ENCODE measurements around the gene RAN. TPM values are rescaled to one million over a fixed set of nuclear protein-coding genes. Genes with fewer than 3 reads are reported as not detected.
A peak's percentile ranks its signal among the peaks of the same experiment; 100 is the strongest.

RAN gene
- total RNA-seq, 2 donors from 2014 or later: 1,100 to 1,397 TPM

GRCh38 chr12:130911193-130911592, 39.3 kb downstream of the RAN start:
- DNase-seq (no peak), ATAC-seq (replicated peaks in 1 of 2) (no peak)
- H3K27ac Mint-ChIP-seq: peak overlapping the region; percentile 61
- H3K36me3 Mint-ChIP-seq (ENCODE audit: insufficient read depth in 2 of 2): peaks cover 9 to 10% of the 10 kb centered on the region in 2 donors
- H3K4me3 Mint-ChIP-seq: no peak overlapping the region
- no peaks in the 10 kb centered on the region for H3K4me1 Mint-ChIP-seq (ENCODE audit: low read depth)
- peaks cover 8% of the 10 kb centered on the region in 2 donors for H3K9me3 Mint-ChIP-seq
- peaks cover 19% of the 10 kb centered on the region for H3K27me3 Mint-ChIP-seq (ENCODE audit: low read depth)

- Mint-ChIP-seq H3K9me3 (peaks cover 8% of the 10 kb centered on the region in 2 donors), H3K4me1 (ENCODE audit: low read depth) (no peaks in the 10 kb centered on the region), H3K36me3 (ENCODE audit: insufficient read depth in 2 of 2) (peaks cover 9 to 10% of the 10 kb centered on the region in 2 donors), H3K27me3 (ENCODE audit: low read depth) (peaks cover 26% of the 10 kb centered on the region), H3K4me3 (no peak overlapping the region), H3K27ac (no peak overlapping the region)
- no peak for DNase-seq
- ATAC-seq (replicated peaks in 1 of 2): no peak
Measured at GRCh38 chr12:130911933-130912332, 40.1 kb downstream of the RAN start.

- H3K9me3 Mint-ChIP-seq: peaks cover 2 to 4% of the 10 kb centered on the region in 2 donors
- no peaks in the 10 kb centered on the region for H3K4me1 Mint-ChIP-seq (ENCODE audit: low read depth)
- DNase-seq (peak; percentile 19 to 35), ATAC-seq (replicated peaks in 1 of 2) (peak; percentile 43 to 58)
- peaks cover 60% of the 10 kb centered on the region for H3K27me3 Mint-ChIP-seq (ENCODE audit: low read depth)
- H3K4me3 Mint-ChIP-seq: no peak overlapping the region
- no peak overlapping the region for H3K27ac Mint-ChIP-seq
- H3K36me3 Mint-ChIP-seq (ENCODE audit: insufficient read depth in 2 of 2): peaks cover 0 to 3% of the 10 kb centered on the region in 2 donors
Measured at GRCh38 chr12:130916241-130916911, 44.5 kb downstream of the RAN start.

- Mint-ChIP-seq H3K4me1 (ENCODE audit: low read depth) (no peaks in the 10 kb centered on the region), H3K9me3 (no peaks in the 10 kb centered on the region), H3K27ac (no peak overlapping the region), H3K4me3 (no peak overlapping the region), H3K27me3 (ENCODE audit: low read depth) (peaks cover 67% of the 10 kb centered on the region), H3K36me3 (ENCODE audit: insufficient read depth in 2 of 2) (no peaks in the 10 kb centered on the region)
- DNase-seq: no peak
- no peak for ATAC-seq (replicated peaks in 1 of 2)
Measured at GRCh38 chr12:130917607-130918006, 45.7 kb downstream of the RAN start.

GRCh38 chr12:130919086-130919485, 47.2 kb downstream of the RAN start:
- Mint-ChIP-seq H3K4me3 (no peak overlapping the region), H3K27me3 (ENCODE audit: low read depth) (peaks cover 67% of the 10 kb centered on the region), H3K9me3 (no peaks in the 10 kb centered on the region), H3K36me3 (ENCODE audit: insufficient read depth in 2 of 2) (no peaks in the 10 kb centered on the region), H3K27ac (no peak overlapping the region), H3K4me1 (ENCODE audit: low read depth) (no peaks in the 10 kb centered on the region)
- DNase-seq (no peak), ATAC-seq (replicated peaks in 1 of 2) (no peak)

GRCh38 chr12:130920119-130920703, 48.3 kb downstream of the RAN start:
- ATAC-seq (replicated peaks in 1 of 2): no peak
- no peak for DNase-seq
- Mint-ChIP-seq H3K27ac (no peak overlapping the region), H3K4me3 (no peak overlapping the region), H3K4me1 (ENCODE audit: low read depth) (no peaks in the 10 kb centered on the region), H3K36me3 (ENCODE audit: insufficient read depth in 2 of 2) (no peaks in the 10 kb centered on the region), H3K9me3 (no peaks in the 10 kb centered on the region), H3K27me3 (ENCODE audit: low read depth) (peaks cover 61% of the 10 kb centered on the region)

- H3K4me1 Mint-ChIP-seq (ENCODE audit: low read depth): no peaks in the 10 kb centered on the region
- H3K36me3 Mint-ChIP-seq (ENCODE audit: insufficient read depth in 2 of 2): no peaks in the 10 kb centered on the region
- ATAC-seq (replicated peaks in 1 of 2): no peak
- H3K9me3 Mint-ChIP-seq: no peaks in the 10 kb centered on the region
- H3K27ac Mint-ChIP-seq: no peak overlapping the region
- H3K4me3 Mint-ChIP-seq: no peak overlapping the region
- peaks cover 64% of the 10 kb centered on the region for H3K27me3 Mint-ChIP-seq (ENCODE audit: low read depth)
- DNase-seq: no peak
Measured at GRCh38 chr12:130920723-130921381, 49.0 kb downstream of the RAN start.

- H3K27me3 Mint-ChIP-seq (ENCODE audit: low read depth): peaks cover 62% of the 10 kb centered on the region
- H3K36me3 Mint-ChIP-seq (ENCODE audit: insufficient read depth in 2 of 2): no peaks in the 10 kb centered on the region
- H3K4me1 Mint-ChIP-seq (ENCODE audit: low read depth): no peaks in the 10 kb centered on the region
- DNase-seq (no peak), ATAC-seq (replicated peaks in 1 of 2) (no peak)
- H3K9me3 Mint-ChIP-seq: no peaks in the 10 kb centered on the region
- no peak overlapping the region for H3K27ac Mint-ChIP-seq
- no peak overlapping the region for H3K4me3 Mint-ChIP-seq
Measured at GRCh38 chr12:130922511-130922953, 50.7 kb downstream of the RAN start.

GRCh38 chr12:130924966-130925665, 53.2 kb downstream of the RAN start:
- DNase-seq: no peak
- ATAC-seq (replicated peaks in 1 of 2): no peak
- Mint-ChIP-seq H3K9me3 (no peaks in the 10 kb centered on the region), H3K36me3 (ENCODE audit: insufficient read depth in 2 of 2) (no peaks in the 10 kb centered on the region), H3K4me1 (ENCODE audit: low read depth) (no peaks in the 10 kb centered on the region), H3K27me3 (ENCODE audit: low read depth) (peaks cover 57% of the 10 kb centered on the region), H3K4me3 (no peak overlapping the region), H3K27ac (no peak overlapping the region)

GRCh38 chr12:130925666-130926015, 53.8 kb downstream of the RAN start:
- no peak overlapping the region for H3K4me3 Mint-ChIP-seq
- H3K4me1 Mint-ChIP-seq (ENCODE audit: low read depth): no peaks in the 10 kb centered on the region
- no peak overlapping the region for H3K27ac Mint-ChIP-seq
- DNase-seq (no peak), ATAC-seq (replicated peaks in 1 of 2) (no peak)
- peaks cover 52% of the 10 kb centered on the region for H3K27me3 Mint-ChIP-seq (ENCODE audit: low read depth)
- H3K9me3 Mint-ChIP-seq: no peaks in the 10 kb centered on the region
- H3K36me3 Mint-ChIP-seq (ENCODE audit: insufficient read depth in 2 of 2): no peaks in the 10 kb centered on the region

Other genes starting within 250 kb of the RAN start
- gene RIMBP2, start 155.8 kb upstream of the RAN start, total RNA-seq: under 1 TPM in 1 of 2 donors, not detected in 1; 0.14 TPM
- gene STX2, start 32.8 kb upstream of the RAN start, total RNA-seq: 10 to 100 TPM; 11.9 to 13.2 TPM
- 1 to 10 TPM; 2.0 to 2.5 TPM for gene ADGRD1, start 81.8 kb downstream of the RAN start, total RNA-seq